ENCODE measurements around the gene CBFA2T2. TPM values are rescaled to one million over a fixed set of nuclear protein-coding genes. Genes with fewer than 3 reads are reported as not detected.

Gene CBFA2T2
- polyA plus RNA-seq, 3 donors, result 1.7 to 9.7 (median 4.9) TPM

DNA sequence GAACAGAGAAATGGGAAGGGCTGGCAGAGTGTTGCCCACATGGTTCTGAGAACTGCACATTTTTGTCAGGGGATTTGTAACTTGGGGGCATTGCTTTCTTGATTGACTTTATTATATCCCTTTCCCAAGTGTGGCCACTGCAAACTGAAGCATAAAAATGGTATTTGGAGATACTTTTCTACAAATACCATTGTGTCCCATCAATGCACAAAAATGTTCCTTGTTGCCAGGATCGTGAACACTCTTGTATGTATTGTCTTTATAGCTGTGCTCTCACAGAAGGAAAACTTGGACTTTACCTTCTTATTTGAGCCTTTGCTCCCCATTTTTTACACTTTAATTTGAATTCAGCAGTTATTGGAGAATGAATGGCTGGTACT, 115.1 kb downstream of the CBFA2T2 start:
- WGBS (ENCODE audit: insufficient coverage), result no CpG with 5 or more reads among the region's 1 CpG

DNA sequence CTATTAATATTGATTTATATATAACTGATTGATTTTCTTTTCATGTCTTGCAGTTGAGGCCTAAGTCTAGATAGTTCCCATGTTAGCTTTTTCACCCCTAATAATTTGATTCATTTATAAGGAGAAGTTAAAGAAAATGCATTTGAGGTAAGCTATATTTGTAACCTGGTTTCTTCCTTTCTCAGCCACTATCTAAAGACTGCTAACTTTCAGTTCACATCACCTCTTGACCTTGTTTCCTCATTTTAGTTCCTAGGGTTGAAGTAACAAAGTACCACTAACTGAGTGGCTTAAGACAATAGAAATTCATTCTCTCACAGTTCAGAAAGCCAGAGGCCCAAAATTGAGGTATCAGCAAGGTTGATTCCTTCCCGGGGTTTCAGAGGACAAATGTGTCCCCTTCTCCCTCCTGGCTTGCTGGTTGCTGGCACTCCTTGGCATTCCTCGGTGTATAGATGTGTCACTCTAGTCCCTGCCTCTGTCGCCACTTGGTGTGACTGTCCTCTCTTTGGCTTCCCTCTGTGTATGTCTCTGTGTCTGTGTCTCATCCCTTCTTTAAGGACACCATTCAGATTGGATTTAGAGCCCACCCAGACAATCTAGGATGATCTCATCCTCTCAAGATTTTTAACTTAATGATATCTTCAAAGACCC, 116.3 kb downstream of the CBFA2T2 start:
- WGBS (ENCODE audit: insufficient coverage), result 97% methylated on average over 3 of the region's 3 CpGs
- Mint-ChIP-seq H3K4me3 (no peak overlapping the region), H3K27me3 (ENCODE audit: low read depth in 3 of 3) (no peaks in the 10 kb centered on the region), H3K36me3 (peaks cover 34 to 40% of the 10 kb centered on the region in 2 donors), H3K4me1 (peaks cover 6% of the 10 kb centered on the region), H3K27ac (peak overlapping the region in 2 of 7 donors; percentile 17 to 62), H3K9me3 (no peaks in the 10 kb centered on the region)
- Histone ChIP-seq H3K79me2 (ENCODE audit: insufficient read depth, low read length) (no peaks in the 10 kb centered on the region), H3K9me3 (replicated peaks in 1 of 2; ENCODE audit: control insufficient read depth in 1 of 2, insufficient read depth in 1 of 2, low read length in 2 of 2) (no peaks in the 10 kb centered on the region), H3K4me1 (ENCODE audit: control insufficient read depth in 1 of 2, insufficient read depth in 2 of 2, low read length in 2 of 2) (no peaks in the 10 kb centered on the region), H3K9ac (ENCODE audit: insufficient read depth, low read length, poor library complexity, severe bottlenecking) (no peak overlapping the region), H3K27ac (ENCODE audit: low read depth in 1 of 2, low read length in 2 of 2) (no peak overlapping the region), H3K4me3 (replicated peaks in 1 of 3; ENCODE audit: low read depth in 2 of 3, low read length in 3 of 3) (no peak overlapping the region), H3K36me3 (replicated peaks in 1 of 2; ENCODE audit: control insufficient read depth in 1 of 2, insufficient read depth in 2 of 2, low read length in 2 of 2) (peaks cover 21 to 43% of the 10 kb centered on the region in 2 donors), H2AFZ (ENCODE audit: insufficient read depth, low read depth, low read length, poor library complexity, severe bottlenecking) (no peak overlapping the region), H3K27me3 (ENCODE audit: control insufficient read depth in 2 of 2, insufficient read depth in 2 of 2, low read length in 2 of 2) (no peaks in the 10 kb centered on the region), H3K4me2 (replicated peaks; ENCODE audit: extremely low read depth, low read length, poor library complexity, severe bottlenecking) (no peak overlapping the region), H4K20me1 (ENCODE audit: insufficient read depth, low read length) (no peaks in the 10 kb centered on the region)
- no peak for DNase-seq
- TF ChIP-seq, protein P1, sequence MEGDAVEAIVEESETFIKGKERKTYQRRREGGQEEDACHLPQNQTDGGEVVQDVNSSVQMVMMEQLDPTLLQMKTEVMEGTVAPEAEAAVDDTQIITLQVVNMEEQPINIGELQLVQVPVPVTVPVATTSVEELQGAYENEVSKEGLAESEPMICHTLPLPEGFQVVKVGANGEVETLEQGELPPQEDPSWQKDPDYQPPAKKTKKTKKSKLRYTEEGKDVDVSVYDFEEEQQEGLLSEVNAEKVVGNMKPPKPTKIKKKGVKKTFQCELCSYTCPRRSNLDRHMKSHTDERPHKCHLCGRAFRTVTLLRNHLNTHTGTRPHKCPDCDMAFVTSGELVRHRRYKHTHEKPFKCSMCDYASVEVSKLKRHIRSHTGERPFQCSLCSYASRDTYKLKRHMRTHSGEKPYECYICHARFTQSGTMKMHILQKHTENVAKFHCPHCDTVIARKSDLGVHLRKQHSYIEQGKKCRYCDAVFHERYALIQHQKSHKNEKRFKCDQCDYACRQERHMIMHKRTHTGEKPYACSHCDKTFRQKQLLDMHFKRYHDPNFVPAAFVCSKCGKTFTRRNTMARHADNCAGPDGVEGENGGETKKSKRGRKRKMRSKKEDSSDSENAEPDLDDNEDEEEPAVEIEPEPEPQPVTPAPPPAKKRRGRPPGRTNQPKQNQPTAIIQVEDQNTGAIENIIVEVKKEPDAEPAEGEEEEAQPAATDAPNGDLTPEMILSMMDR (IDR thresholded peaks at IDR 0.05), result no peak
- intact Hi-C loops (cut with micrococcal nuclease), result no loop called here

More for the DNA sequence above, 115.1 kb downstream of the CBFA2T2 start:
- Mint-ChIP-seq H3K4me1 (peaks cover 6% of the 10 kb centered on the region), H3K27ac (no peak overlapping the region), H3K27me3 (ENCODE audit: low read depth in 3 of 3) (no peaks in the 10 kb centered on the region), H3K4me3 (no peak overlapping the region), H3K9me3 (no peaks in the 10 kb centered on the region), H3K36me3 (peaks cover 26 to 29% of the 10 kb centered on the region in 2 donors)
- no peaks in the 10 kb centered on the region for H3K27me3 ChIP-seq (ENCODE audit: control insufficient read depth in 2 of 2, insufficient read depth in 2 of 2, low read length in 2 of 2)
- H3K27ac ChIP-seq (ENCODE audit: low read depth in 1 of 2, low read length in 2 of 2), result no peak overlapping the region
- H4K20me1 ChIP-seq (ENCODE audit: insufficient read depth, low read length), result no peaks in the 10 kb centered on the region
- no peaks in the 10 kb centered on the region for H3K9me3 ChIP-seq (replicated peaks in 1 of 2; ENCODE audit: control insufficient read depth in 1 of 2, insufficient read depth in 1 of 2, low read length in 2 of 2)
- H3K4me1 ChIP-seq (ENCODE audit: control insufficient read depth in 1 of 2, insufficient read depth in 2 of 2, low read length in 2 of 2), result no peaks in the 10 kb centered on the region
- H3K4me2 ChIP-seq (replicated peaks; ENCODE audit: extremely low read depth, low read length, poor library complexity, severe bottlenecking), result no peak overlapping the region
- DNase-seq, result no peak
- TF ChIP-seq, protein P1 (IDR thresholded peaks at IDR 0.05), result no peak
- no peak overlapping the region for H3K4me3 ChIP-seq (replicated peaks in 1 of 3; ENCODE audit: low read depth in 2 of 3, low read length in 3 of 3)
- H3K79me2 ChIP-seq (ENCODE audit: insufficient read depth, low read length), result no peaks in the 10 kb centered on the region
- peaks cover 15 to 34% of the 10 kb centered on the region in 2 donors for H3K36me3 ChIP-seq (replicated peaks in 1 of 2; ENCODE audit: control insufficient read depth in 1 of 2, insufficient read depth in 2 of 2, low read length in 2 of 2)
- intact Hi-C loops (cut with micrococcal nuclease), result no loop called here
- no peak overlapping the region for H3K9ac ChIP-seq (ENCODE audit: insufficient read depth, low read length, poor library complexity, severe bottlenecking)
- no peak overlapping the region for H2AFZ ChIP-seq (ENCODE audit: insufficient read depth, low read depth, low read length, poor library complexity, severe bottlenecking)

Data from CD14-positive monocyte (primary cell).